Activated CD4-positive, alpha-beta T cell treated with anti-CD3 and anti-CD28 coated beads for 48 hours (primary cell): ENCODE measurements around the gene KIF6.
"Not testable (repeated sequence)": the region's sequence is repeated elsewhere in the genome, so short reads cannot be mapped to it uniquely, and the experiment has no call there.

Experiments
- DNase-seq: peaks from one replicate; pipeline ENCODE4 v3.0.0-alpha.2; 2020

Gene KIF6

DNA sequence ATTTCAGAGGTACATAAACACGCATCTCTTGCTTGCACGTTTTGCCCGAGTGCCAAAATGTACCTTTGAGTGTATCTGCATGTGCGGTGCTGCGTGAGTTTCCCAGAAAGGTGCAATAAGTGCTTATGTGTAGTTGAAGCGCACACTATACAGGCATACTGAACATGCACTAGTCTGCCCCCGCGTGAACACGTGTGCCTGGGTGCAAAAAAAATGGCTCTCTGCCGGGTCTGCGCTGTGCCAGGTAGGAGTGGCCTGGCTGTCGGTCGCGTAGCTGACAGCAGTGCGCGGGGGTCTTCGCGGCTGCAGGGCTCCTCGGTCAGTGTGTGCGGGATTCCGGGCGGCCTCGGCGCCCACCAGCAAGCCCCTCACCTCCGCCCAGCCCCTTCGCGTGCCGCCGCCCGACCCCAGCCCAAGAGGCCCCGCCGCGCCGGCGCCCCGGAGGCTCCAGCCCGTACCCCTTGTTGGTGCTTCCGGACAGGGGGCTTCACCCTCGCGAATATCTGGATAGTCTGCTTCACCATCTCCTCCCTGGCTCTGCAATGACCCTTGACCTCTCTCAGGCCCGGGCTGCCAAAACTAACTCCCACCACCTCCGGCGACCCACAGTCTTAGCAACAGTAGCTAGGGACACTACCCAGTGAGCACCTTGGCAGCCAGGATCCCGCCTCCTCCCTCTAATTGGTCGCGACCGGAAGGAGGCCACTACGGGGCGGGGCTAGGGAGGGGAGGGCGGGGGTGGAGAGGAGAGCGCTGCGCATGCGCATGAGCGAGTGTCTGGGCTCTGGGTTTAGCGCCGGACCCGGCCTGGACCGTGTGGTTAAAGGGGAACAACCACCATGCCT is at the start of gene KIF6:
TSS of gene KIF6 (minus strand) at position 622 of the 845 bp plus-strand sequence. CDS start at position 524, 98 bp downstream.
- peak; percentile 88 for DNase-seq

GRCh38 chr6:39773782-39774181 is 48.6 kb upstream of the KIF6 start:
- no peak for DNase-seq

- no peak for DNase-seq
Measured at GRCh38 chr6:39772559-39773273, 47.5 kb upstream of the KIF6 start.

- DNase-seq = no peak
Measured at GRCh38 chr6:39770446-39770845, 45.2 kb upstream of the KIF6 start.

- DNase-seq = no peak
Measured at GRCh38 chr6:39769012-39769411, 43.8 kb upstream of the KIF6 start.

DNA sequence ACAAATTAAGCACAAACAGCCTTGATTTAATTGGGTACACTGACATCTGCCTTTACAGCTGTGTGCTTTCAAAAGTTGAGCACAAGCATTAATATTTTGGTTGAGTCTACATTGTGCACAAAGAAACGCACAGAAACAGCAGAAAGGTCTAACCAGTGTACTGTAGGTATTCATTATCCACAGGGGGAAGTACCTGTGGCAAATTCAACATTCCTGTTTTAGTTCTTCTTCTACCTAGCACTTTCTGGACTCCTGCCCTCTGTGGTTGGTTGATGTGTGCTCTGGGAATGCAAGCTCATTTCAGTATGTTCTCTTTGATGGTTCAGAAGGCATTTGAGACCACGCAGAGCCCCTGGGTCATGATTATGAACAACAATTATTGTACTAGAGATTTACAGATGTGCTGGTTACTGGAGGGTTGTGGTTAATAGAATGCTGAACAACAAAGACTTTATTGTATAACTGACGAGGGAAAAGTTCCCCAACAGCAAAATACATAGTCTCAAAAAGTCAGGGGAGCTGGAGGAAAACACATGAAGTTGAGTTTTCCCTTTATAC is 40.4 kb upstream of the KIF6 start:
- DNase-seq = no peak

- no peak for DNase-seq
Measured at GRCh38 chr6:39760226-39760952, 35.2 kb upstream of the KIF6 start.

DNA sequence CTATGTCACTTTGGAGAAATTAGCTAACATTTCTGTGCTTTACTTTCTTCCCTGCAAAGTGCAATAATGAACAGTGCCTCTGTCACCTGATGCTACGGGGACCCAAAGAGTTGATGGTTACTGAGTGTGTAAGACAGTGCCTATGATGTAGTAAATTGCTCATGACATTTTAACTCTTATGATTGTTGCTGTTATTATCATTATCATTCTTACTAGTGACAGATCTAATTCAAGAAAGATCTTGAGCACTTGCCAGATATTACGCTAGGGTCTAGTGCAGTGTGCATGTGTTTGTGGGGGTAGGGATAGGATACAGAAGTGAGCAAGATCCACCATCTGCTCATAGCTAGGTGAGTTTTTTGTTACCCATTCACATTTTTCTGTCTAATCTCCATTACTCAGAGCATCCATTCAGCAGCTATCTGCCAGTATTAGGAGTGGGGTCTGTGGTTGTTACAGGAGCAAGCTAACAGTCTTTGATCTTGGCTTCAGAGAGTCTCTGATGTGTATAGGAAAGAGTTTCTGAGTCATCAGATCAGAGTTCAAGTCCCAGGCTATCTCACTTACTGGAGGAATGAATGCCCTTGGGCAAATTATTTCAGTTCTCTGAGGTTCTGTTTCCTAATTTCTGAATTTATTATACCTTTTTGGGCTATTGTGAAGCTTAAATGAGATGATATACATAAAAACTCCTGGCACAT is 33.8 kb upstream of the KIF6 start:
- no peak for DNase-seq

DNA sequence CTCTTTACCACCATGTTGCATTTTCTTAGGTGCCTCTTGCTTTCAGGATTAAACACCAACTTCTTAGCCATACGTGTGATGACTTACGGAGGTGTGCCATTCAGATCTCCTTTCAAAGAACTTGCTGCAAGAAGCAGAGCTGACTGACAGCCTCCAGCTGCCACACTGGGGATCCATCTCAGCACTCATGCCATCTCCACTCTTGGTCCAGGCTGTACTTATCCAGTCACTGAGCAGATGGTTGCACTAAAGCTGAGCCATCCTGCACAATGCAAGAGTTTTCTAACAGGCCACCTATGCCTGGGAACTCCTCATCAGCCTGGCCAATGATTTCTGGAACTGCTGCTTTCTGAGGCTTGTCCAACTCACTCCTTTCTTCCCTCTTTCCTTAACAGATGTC is 31.4 kb upstream of the KIF6 start:
- no peak for DNase-seq

- no peak for DNase-seq
Measured at GRCh38 chr6:39755231-39755630, 30.0 kb upstream of the KIF6 start.

- no peak for DNase-seq
Measured at GRCh38 chr6:39754514-39755115, 29.4 kb upstream of the KIF6 start.

DNA sequence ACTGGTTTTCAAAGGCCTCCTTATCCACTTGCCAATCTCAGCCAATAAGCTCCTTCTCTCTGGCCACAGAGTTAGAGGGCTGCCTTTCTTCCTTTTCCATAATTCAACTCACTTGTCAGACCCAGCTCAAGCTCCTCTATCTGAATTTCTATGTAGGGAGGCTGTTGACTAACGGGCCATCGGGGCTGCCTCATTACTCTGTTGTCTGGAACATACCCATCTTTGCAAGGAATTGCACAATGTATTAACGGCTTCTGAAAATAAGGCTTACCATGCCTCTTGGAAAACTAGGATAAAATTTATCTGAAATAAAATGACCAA is 28.5 kb upstream of the KIF6 start:
- no peak for DNase-seq

GRCh38 chr6:39752835-39753724 is 27.9 kb upstream of the KIF6 start:
- no peak for DNase-seq

- DNase-seq = no peak
Measured at GRCh38 chr6:39746795-39747194, 21.6 kb upstream of the KIF6 start.

GRCh38 chr6:39733704-39734103 is 8.5 kb upstream of the KIF6 start:
- DNase-seq = no peak

DNA sequence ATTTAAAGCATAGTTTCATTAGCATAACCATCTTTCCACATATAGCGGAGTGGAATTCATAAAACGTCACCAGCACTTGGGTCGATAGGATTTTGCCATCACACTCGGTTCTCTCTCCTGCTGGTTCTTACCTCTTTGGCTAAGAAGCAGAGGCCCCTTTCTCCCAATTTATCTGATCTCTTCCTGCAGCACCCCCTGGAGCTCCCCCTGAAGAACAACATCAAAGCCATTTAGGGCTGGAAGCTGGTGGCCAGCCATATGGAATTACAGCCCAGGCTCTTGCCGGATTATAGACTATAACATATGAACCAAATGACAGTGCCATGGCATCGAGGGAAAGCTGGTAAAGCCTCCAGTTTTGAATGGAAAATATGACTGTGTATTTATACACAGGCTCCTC is 6.4 kb upstream of the KIF6 start:
- no peak for DNase-seq

- DNase-seq = no peak
Measured at GRCh38 chr6:39729945-39730344, 4.7 kb upstream of the KIF6 start.

DNA sequence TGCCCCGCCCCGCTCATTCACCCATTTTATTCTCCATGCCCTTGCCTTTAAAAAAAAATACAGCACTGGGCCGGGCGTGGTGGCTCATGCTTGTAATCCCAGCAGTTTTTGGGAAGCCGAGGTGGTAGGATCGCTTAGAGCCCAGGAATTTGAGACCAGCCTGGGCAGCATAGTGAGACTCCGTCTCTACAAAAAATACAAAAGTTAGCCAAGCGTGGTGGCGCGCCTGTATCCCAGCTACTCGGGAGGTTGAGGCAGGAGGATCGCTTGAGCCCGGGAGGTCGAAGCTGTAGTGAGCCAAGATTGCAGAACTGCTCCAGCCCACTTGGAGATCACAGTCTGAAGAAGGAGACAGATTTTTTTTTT is 407 bp upstream of the KIF6 start:
- DNase-seq = no peak

DNA sequence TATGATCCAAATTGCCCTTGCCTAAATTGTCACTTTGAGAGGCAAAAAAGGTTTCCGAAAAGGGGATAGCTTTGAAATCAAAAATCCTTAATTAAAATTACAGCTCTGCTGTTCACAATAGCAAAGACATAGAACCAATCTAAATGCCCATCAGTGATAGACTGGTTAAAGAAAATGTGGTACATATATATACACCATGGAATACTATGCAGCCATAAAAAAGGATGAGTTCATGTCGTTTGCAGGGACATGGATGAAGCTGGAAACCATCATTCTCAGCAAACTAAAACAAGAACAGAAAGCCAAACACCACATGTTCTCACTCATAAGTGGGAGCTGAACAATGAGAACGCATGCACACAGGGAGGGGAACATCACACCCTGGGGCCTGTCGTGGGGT is 1.9 kb downstream of the KIF6 start:
- not testable (repeated sequence) for DNase-seq

- DNase-seq = no peak
Measured at GRCh38 chr6:39714802-39715201, 10.4 kb downstream of the KIF6 start.

DNA sequence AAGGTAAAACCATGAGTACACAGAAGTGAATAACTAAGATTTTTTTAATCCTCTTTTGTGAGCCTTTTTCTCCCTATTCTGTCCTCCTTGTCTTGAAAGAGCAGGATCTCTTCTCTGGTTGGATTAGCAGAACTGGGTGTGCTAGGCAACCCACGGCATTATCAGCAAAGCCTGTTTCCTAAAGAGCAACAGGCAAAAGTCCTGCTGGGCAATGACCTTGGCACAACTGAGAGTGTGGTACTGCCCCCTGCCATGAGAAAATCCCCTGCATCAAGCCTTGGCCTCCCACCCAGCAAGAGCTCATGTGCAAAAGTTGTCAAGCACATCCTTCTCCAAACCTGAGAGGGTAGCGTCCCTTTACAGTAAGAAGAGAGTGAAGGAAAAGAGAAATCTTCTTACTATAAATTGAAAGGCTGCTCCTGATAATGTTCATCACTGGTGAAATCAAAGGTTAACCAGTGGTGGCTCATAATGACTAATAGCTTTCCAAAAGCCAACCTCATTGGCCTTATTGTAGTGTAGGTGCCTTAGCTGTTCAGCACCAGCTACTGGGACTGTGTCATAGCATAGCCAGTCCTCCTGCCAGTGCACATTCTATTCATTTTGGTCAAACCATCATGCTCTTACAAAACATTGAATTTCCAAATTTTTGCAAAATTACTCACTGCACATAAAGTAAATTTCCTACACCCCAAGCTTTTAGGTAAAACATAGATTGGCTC is 17.1 kb downstream of the KIF6 start:
- no peak for DNase-seq
